SIG-M5 treated with dmso at 0.1 percent for 504 hours (cell line): ENCODE measurements around the gene USP31.

ENCODE experiments used
- DNase-seq: peaks from one replicate; lab custom pipeline; 2025; ENCODE audit not compliant: unreplicated experiment; lab: John Stamatoyannopoulos, UW

The USP31 gene

DNA sequence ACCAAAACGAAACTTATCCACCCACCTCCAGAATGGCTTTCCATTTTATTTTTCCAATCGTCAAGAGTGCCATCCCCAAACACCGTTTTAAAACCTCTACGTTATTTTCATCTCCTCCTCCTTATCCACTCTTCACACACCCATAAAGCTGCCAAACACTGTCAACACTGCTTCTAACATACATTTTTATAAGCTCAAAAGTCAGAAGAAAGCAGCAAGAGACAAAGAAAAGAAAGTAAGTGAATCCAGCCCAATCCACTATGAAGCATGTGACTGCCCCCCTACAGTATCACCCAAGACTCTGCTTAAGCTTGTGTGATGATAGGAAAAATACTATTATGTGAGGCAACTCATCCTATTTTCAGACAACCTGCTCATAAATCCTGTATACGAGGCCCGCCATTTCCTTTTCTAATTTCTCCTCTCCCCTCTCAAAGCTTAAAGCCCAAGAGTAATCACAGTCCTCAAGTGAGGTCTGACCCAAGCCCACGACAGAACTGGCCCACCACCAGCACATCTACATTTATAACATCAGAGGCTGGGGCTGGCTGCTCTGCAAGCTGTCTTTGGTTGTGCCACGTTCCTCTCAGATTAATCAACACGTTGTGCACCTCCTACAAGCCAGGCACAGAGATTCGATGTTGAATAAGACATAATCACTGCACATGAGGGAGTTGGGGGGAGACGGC lies 16.3 kb downstream of the USP31 start:
- DNase-seq: no peak

DNA sequence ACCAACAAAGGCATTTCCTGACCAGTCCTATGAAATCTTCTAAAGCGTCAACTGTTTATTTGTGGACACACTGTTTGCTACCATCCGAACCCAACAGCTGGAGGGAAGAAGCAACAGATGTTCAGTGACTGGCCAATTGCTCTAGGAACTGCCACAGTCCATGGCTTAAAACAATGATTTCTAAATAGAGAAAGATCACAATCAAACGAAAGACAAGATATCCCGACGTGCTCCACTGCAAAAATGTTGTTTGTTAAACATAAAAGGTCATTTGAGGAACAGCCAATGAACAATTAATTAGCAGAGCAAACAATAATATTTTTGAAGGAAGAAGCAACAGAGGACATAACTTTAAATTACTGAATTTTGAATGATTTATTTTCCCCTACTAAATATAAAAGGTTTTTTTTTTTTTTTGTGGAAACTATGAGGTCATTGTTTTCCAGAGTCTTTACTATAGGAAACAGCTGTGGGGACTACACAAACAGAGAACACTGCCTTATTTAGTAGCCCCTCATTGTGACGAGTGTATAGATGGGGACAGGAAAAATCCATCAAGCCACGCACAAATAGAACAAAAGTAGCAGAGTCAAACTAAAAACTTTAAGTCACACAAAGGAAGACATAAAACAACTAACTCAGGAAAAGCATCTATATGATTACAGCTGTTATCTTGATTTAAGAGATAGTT lies 17.2 kb downstream of the USP31 start:
- no peak for DNase-seq

DNA sequence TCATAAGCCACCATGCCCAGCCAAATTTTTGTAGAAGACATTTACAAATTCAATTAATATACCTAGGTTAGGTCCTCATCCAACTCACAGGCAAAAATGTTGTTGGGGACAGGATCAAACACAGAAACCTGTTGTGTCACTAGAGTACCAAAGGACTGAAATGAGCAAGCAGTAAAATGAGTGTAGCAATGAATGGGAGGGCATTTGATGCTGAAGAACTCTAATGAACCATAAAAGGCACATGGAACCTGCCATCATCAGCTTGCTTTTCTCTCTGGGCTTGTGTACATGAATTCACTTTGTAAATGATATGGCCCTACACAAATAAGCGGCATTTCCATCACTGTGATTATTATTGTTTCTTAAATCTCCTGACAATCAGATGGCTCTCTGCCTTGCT lies 17.8 kb downstream of the USP31 start:
- no peak for DNase-seq

DNA sequence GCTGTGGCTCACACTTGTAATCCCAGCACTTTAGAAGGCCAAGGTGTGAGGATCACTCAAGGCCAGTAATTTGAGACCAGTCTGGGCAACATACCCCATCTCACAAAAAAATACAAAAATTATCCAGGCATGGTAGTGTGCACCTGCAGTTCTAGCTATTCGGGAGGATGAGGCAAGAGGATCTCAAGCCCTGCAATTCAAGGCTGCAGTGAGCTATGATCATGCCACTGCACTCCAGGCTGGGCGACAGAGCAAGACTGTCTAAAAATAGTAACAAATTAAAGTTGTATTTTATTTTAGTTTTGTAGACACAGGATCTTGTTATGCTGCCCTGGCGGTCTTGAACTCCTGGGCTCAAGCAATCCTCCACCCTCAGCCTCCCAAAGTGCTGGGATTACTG lies 18.2 kb downstream of the USP31 start:
- DNase-seq: no peak

DNA sequence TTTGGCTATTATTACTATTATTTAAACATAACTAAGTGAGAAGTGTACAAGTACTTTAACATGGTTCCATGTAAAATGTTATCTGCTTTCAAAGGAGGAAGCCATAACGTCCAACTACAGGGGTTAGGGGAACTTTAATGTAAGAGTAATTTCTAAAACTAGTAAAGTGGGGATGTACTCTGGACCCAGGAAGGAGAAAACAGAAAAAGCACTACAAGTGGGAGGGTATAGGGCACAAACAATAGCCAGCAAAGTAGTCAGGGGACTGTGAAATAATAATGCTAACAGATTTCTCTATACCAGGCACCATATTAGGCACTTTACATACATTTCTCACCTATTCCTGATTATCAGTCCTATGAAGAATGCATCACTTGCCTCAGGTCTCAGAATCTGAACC lies 19.6 kb downstream of the USP31 start:
- no peak for DNase-seq

DNA sequence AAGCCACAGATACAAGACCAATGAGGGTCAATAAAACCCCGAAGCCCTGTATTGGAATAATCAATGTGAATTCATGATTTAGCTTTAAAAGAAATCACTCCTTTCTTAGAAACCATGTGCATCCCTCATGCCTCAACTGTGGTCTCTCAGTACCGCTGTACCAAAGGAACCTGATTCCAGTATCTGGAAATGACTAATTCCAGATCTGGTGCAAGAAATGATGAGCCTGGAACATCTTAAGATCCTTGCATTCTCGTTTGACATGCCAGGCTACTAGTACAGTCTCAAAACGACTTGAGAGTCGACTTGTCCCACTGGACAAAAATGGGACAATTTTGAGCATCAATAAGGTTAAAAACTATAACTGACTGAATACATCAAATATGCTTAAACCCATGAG lies 21.2 kb downstream of the USP31 start:
- DNase-seq: no peak

DNA sequence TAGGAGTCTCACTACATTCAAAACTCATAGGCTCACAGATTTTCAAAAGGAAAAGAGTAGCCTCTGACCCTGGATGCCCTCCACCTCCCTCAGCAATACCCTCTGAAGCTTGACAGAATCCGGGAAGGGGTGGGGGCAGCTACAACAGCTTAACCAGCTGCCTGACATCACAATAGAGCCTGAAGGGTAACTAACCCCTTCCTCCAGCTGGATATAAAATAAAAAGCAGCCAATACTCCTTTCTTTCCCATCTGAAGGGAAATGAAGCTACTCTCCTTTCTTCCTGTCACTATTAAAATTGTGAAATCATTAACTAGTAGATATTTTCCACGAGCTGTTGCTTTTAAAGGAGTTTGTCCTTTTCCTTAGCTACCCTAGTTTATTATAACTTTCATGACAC lies 24.0 kb downstream of the USP31 start:
- no peak for DNase-seq

DNA sequence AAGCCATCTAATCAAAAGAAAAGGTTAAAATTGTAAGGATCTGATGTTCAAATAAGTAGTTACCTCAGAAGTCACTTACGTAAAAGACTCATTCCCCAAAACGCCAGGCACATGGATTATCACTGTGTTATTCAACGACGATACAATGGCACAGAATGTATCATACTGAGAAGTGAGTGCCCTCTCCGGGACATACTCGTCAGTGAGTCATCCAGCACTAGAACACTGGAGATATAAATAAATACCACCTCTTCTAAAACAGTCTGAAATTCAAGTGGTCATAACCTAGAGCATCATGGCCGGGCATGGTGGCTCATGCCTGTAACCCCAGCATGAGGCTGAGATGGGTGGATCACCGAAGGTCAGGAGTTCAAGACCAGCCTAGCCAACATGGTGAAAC lies 24.9 kb downstream of the USP31 start:
- no peak for DNase-seq

DNA sequence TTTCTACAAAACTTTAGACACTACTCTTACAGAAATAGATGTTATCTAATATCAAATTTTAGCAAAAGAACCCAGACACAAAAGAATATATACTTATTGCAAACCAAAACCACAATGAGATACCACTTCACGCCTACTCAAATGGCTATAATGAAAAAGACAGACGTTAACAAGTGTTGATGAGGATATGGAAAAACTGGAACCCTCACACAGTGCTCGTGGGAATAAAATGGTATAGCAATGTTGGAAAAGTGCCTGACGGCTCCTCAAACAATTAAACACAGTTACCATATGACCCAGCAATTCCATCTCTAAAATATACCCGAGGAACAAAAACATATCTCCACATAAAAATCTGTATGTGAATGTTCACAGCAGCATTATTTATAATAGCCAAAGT lies 27.1 kb downstream of the USP31 start:
- DNase-seq: no peak

DNA sequence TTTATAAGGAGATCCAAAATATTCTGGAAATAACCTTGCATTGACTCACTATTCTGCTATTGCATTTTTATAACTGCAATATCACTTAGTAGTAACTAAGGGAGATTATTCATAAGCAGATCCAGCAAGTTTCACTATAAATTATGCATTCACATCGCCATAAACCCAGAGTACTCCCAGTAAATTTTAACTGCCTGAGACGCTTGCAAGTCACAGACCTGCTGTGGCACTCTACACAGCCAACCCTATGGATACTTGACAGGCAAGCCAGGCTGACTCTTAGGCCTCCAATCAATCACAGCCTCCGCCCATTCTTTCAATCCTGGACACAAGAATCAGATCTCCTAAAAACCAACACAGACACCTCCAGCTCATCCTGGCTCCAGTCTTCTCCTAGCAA lies 28.2 kb downstream of the USP31 start:
- no peak for DNase-seq

DNA sequence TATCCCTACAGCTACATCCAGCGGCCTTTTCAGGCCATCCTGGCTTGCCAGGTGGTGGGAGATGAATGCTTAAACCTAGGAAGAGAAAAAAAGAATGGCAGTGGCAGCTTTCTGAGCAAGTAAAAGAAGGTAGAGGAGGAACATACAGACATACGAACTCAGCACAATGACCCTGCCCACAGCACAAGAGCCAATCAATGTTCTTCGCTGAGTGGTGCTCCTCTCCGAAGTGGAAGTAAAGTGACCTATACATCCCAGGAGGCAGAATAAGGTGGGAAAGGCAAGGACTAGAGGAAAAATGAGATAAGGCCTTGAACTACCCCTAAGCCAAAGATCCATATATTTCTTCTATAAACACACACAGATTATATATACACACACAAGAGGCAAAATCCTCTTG lies 28.7 kb downstream of the USP31 start:
- DNase-seq: no peak

DNA sequence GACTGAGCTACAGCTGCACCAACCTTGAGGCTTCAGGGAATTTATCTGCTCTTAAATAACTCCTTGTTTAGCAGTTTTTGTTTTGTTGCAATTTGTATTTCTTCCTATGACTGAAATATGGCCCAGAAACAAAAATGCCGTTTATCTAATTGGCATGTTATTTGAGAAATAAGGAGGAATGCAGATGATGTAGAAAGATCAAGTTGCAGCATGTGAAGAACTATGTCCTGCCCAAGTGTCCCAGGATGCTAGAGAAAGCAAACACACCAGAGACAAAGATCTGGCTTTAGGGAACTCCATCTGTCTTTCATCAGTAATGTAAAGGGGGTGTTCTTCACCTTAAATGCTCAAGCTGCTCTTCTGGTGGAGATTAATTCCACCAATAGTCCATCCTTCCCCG lies 29.7 kb downstream of the USP31 start:
- DNase-seq: no peak

DNA sequence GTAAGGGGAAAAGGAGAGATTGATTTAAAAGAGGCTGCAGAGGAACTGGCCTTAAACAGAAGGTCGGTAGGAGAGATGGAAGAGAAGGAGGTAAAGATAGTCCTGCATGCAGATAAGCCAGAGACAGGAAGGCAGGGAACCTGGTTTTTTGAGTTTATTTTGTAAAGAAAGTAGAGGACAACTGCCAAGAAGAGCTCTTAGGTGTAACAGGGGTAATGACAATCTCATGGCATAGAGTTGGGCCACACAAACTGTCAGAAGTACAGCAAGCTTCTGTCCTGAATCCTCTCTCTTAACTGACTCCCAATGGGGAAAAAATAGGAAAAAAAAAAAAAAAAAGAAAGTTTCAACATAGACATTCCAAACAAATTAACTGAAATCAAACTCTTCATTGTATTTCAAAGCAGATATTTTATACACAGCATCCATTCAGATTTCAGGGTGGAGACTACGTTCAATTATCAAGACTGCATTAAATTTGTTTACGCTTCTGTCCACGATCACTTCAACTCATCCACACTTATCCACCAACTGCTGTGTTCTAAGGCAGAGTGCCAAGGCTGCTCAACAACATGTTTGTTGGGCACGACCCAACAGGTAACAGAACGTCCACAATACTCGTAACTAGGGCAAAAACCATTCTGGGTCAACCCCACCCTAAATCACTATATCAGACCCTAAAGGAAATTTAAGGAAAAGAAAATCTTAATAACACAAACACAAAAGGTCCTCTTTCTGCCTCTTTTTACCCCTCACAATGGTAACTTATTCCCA lies 34.9 kb downstream of the USP31 start:
- DNase-seq: no peak

DNA sequence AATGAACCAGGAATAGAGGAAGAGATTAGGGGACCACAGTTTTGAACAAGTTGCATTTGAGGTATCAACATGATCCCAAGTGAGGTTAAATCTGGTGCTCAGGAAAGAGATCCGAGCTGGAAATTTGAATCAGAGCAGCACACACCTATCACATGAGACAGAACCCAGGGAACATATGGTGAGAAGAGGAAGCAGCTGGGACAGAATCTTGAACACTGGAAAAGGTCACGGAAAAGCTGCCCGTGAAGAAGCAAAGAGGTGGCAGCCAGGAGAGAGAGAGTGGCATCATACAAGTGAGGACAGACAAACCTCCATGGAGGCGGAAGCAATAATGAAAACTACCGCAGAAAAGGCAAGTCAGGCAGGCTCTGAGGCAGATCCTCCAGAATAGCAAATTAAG lies 36.1 kb downstream of the USP31 start:
- no peak for DNase-seq

DNA sequence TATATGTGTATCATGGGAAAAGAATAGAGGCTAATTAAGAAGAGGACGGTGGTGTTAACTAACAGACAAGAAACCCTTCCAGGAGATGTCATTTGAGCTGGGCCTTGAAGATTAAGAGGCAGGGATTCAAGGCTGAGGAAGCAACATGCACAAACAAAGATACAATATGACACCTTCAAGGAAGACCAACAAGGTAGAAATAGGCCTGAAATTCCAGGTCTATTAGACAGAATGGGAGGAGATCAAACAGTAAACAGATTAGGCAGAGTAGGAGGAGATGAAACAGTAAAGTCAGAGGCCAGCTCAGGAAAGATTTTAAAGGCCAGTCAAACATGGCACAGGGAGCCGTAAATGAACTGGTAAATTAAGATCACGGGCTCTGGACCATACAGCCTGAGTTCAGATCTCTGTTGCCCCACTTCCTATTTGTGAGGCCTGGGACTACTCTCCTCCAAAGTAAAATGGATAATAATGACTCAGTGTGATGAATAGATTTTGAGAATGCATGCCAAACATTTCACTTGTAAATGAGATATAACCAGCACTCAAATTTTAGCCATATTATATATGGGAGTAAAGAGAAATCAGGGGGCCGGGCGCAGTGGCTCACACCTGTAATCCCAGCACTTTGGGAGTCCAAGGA lies 38.9 kb downstream of the USP31 start:
- DNase-seq: no peak

DNA sequence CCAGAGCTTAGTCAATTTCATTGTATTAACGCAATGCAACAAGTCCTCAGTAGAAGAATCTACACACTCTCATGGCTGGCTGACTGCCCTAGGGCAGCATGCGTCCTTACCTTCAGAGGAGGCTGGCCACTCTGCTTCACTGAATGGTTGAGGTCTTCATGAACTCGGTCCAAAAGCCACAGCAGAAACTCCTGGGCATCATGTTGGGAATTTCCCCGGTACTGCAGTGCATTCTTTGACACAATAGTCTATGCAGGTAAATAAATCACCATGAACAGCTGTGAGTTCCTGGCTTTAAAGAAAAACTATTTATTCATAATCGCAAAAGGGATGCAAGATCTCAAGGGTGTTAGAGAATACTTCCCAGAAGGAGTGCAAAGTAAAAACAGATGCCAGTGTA lies 41.3 kb downstream of the USP31 start:
- DNase-seq: no peak

DNA sequence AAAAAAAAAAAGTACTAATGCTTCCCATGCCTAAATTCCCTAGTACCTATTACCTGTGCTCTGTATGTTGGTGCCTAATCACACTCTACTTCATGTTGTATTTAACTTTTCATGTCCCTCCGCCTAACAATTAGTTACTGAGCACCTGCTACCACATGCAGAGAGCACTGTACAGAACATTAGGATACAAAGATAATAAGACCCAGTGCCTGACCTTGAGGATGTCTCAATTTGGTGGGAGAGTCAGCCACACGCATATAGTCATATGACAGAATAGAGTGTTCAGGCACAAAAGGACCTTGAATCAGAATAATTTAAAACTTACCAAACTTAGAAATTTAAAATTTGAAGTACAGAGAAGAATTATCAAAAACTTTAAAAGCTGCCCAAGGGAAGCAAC lies 42.1 kb downstream of the USP31 start:
- DNase-seq: no peak

DNA sequence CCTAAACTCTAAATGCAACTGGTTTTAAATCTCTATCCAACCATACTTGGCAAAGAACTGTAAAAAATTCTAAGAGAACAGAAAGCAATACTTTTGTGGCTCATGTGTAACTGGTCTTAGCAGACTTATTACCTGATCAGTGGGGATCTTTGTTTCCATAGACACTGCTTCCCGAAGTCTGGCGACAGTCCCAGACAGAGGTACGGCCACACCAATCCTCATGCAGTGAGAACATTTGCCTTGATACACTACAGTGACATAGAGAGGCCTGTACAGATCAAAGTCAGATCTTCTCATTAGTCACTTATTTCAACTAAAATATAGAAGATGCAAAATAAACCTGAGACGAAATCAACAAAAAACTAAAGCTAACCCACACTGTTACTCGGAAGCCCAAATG lies 43.9 kb downstream of the USP31 start:
- no peak for DNase-seq

DNA sequence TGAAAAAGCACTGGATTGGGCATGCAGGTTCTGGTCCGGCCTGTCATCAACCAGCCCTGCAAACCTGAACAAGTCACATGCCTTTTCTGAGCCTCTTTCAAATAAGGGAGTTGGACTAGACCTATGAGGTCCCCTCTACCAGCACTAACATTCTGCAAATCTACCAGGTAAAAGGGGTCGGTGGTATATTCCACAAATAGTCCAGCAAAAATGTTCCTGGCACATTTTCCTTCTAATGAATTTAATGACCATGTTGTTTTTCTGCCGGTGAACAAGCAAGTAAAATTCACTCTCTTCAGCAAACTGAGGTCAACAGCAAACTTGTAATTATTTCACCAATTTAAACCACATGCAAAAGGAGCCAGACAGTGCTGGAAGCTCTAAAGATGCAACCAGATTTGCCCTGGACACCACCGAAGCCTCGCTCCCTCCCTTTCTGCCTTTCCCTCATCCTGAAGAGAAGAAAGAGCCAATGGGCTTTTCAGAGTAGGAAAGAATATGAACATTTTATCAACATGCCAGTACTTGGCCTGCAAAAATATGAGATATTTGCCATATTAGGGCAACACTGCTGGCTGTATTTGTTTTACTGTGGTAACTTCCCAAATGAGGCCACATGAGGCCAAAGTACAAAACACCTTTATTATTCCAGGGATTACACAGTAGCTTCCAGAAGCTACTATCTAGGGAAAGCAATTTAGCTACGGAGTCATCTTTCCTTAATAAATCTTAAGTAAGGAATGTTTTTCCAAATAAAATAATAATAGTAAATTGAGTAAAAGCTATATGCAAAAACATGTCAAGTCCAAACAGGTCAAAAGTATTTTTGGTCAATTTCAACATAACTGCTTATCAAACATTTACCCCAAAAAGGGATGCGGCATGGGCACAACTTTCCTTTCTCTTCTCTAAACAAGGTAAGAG lies 45.0 kb downstream of the USP31 start:
- no peak for DNase-seq

DNA sequence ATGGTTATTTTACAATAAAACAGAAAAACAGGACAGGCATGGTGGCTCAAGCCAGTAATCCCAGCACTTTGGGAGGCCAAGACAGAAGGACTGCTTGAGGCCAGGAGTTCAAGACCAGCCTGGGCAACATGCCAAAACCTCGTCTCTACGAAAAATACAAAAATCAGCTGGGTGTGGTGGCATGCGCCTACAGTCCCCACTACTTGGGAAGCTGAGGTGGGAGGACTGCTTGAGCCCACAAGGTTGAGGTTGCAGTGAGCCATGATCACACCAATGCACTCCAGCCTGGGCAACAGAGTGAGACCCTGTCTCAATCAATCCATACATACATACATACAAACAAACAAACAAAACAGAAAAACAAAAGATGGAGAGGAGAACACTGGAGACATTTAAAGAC lies 45.6 kb downstream of the USP31 start:
- DNase-seq: no peak
